GM12864 (cell line): Measurements from ENCODE around the gene CDH13.

Experiments used
- DNase-seq: peaks from one replicate; pipeline ENCODE4 v3.0.0-alpha.2; 2011; ENCODE audit warnings: low read depth
- H3K4me3 ChIP-seq: 2 replicates; pipeline ENCODE4 v1.5.1; 2011; ENCODE audit warnings: mild to moderate bottlenecking, low read depth, low read length, control low read depth
- CTCF ChIP-seq: IDR thresholded peaks from 2 replicates; pipeline ENCODE4 v1.5.1; 2011; ENCODE audit warnings: low read depth, mild to moderate bottlenecking, moderate library complexity, low read length, control low read depth, inconsistent platforms; ENCODE audit errors: missing control alignments

Gene CDH13

GRCh38 chr16:83338941-83339340, 712.2 kb downstream of the CDH13 start:
- no peak for DNase-seq
- TF ChIP-seq CTCF = no peak
- H3K4me3 ChIP-seq = no peak overlapping the region

DNA sequence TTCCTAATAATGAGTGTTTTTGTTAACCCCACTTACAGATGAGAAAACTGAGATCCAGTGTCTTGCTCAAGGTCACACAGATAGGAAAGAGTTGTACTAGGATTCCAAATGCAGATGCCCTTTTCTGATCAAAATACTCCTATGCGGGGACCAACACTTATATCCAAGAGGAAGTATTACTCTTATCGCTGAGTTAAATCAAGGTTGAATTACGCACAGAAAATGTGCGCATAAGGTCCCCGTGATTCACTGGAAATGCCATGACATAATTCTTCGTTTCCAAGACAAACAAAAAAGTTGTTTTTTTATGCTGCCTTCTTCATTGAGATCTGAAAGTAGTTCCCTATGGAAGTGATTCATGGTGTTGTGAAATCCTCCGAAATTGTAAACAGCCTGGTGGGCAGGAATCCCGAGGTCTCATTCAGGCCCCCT, 717.2 kb downstream of the CDH13 start:
- TF ChIP-seq CTCF = no peak
- no peak for DNase-seq
- H3K4me3 ChIP-seq = no peak overlapping the region

GRCh38 chr16:83345846-83346640, 719.3 kb downstream of the CDH13 start:
- no peak for DNase-seq
- no peak for TF ChIP-seq CTCF
- H3K4me3 ChIP-seq = no peak overlapping the region

GRCh38 chr16:83348991-83349390, 722.2 kb downstream of the CDH13 start:
- H3K4me3 ChIP-seq = no peak overlapping the region
- DNase-seq = no peak
- TF ChIP-seq CTCF = no peak

DNA sequence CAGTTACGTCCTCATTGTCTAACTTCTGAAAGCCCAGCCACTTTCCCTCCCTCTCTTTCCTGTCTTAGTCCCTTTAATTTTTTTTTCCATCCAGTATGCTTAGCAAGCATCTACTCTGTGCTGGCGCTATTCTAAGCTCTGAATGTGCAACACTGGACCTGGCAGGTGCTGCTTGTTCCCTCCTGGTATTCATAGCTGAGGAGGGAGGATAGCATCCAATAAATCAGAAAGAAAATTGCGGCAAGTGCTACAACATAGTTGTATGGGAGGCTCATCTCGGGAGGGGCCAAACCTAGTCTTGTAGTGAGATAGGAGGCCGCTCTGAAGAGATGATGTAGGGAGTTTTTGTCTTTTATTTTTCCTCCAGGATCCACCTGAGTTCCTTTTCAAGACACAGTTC, 723.7 kb downstream of the CDH13 start:
- TF ChIP-seq CTCF = no peak
- DNase-seq = no peak
- no peak overlapping the region for H3K4me3 ChIP-seq

GRCh38 chr16:83351846-83352245, 725.1 kb downstream of the CDH13 start:
- no peak for TF ChIP-seq CTCF
- DNase-seq = no peak
- H3K4me3 ChIP-seq = no peak overlapping the region

- no peak for TF ChIP-seq CTCF
- H3K4me3 ChIP-seq = no peak overlapping the region
- no peak for DNase-seq
Measured at GRCh38 chr16:83353241-83353640, 726.5 kb downstream of the CDH13 start.
